ENCODE results near the gene PSMB7.
A peak's percentile ranks its signal among the peaks of the same experiment; 100 is the strongest.
"Not testable (repeated sequence)": the region's sequence is repeated elsewhere in the genome, so short reads cannot be mapped to it uniquely, and the experiment has no call there.

The PSMB7 gene

GRCh38 chr9:124443625-124444024, 28.4 kb upstream of the PSMB7 start:
- DNase-seq = no peak

- no peak for DNase-seq
Measured at GRCh38 chr9:124442826-124443225, 27.6 kb upstream of the PSMB7 start.

GRCh38 chr9:124442379-124442778, 27.1 kb upstream of the PSMB7 start:
- no peak for DNase-seq

GRCh38 chr9:124441291-124441690, 26.0 kb upstream of the PSMB7 start:
- no peak for DNase-seq

- no peak for DNase-seq
Measured at GRCh38 chr9:124440786-124441185, 25.5 kb upstream of the PSMB7 start.

- DNase-seq = no peak
Measured at GRCh38 chr9:124439686-124440243, 24.5 kb upstream of the PSMB7 start.

- no peak for DNase-seq
Measured at GRCh38 chr9:124439086-124439485, 23.8 kb upstream of the PSMB7 start.

- DNase-seq = no peak
Measured at GRCh38 chr9:124438091-124438490, 22.8 kb upstream of the PSMB7 start.

- DNase-seq = no peak
Measured at GRCh38 chr9:124437086-124437485, 21.8 kb upstream of the PSMB7 start.

GRCh38 chr9:124436320-124436719, 21.1 kb upstream of the PSMB7 start:
- DNase-seq = no peak

GRCh38 chr9:124429530-124429867, 14.3 kb upstream of the PSMB7 start:
- no peak for DNase-seq

- peak in 2 of 56 donors; percentile 3 to 14 for DNase-seq
Measured at GRCh38 chr9:124428751-124429529, 13.7 kb upstream of the PSMB7 start.

- no peak for DNase-seq
Measured at GRCh38 chr9:124427281-124427680, 12.0 kb upstream of the PSMB7 start.

- no peak for DNase-seq
Measured at GRCh38 chr9:124426361-124426760, 11.1 kb upstream of the PSMB7 start.

GRCh38 chr9:124425733-124426132, 10.5 kb upstream of the PSMB7 start:
- not testable (repeated sequence) for DNase-seq

- no peak for DNase-seq
Measured at GRCh38 chr9:124423591-124423990, 8.3 kb upstream of the PSMB7 start.

- DNase-seq = no peak
Measured at GRCh38 chr9:124423155-124423554, 7.9 kb upstream of the PSMB7 start.

- peak in 24 of 56 donors; percentile 11 to 74 (median 34) for DNase-seq
Measured at GRCh38 chr9:124420991-124421543, 5.8 kb upstream of the PSMB7 start.

- DNase-seq = peak in 1 of 56 donors; percentile 21
Measured at GRCh38 chr9:124419832-124420489, 4.7 kb upstream of the PSMB7 start.

- DNase-seq = no peak
Measured at GRCh38 chr9:124415852-124416484, 726 bp upstream of the PSMB7 start.

GRCh38 chr9:124414612-124415011, 630 bp downstream of the PSMB7 start:
- DNase-seq = no peak

GRCh38 chr9:124412228-124412575, 3.0 kb downstream of the PSMB7 start:
- DNase-seq = no peak
